8988T (cell line): ENCODE data around the gene P2RX4.
"Not testable (repeated sequence)": the region's sequence is repeated elsewhere in the genome, so short reads cannot be mapped to it uniquely, and the experiment has no call there.

Experiments
- DNase-seq: peaks from one replicate; pipeline ENCODE4 v3.0.0; 2011

P2RX4 gene

GRCh38 chr12:121279507-121279915, 69.6 kb downstream of the P2RX4 start:
- DNase-seq = no peak

GRCh38 chr12:121280531-121280930, 70.6 kb downstream of the P2RX4 start:
- DNase-seq = not testable (repeated sequence)

- not testable (repeated sequence) for DNase-seq
Observed at GRCh38 chr12:121281116-121281515, 71.2 kb downstream of the P2RX4 start.

DNA sequence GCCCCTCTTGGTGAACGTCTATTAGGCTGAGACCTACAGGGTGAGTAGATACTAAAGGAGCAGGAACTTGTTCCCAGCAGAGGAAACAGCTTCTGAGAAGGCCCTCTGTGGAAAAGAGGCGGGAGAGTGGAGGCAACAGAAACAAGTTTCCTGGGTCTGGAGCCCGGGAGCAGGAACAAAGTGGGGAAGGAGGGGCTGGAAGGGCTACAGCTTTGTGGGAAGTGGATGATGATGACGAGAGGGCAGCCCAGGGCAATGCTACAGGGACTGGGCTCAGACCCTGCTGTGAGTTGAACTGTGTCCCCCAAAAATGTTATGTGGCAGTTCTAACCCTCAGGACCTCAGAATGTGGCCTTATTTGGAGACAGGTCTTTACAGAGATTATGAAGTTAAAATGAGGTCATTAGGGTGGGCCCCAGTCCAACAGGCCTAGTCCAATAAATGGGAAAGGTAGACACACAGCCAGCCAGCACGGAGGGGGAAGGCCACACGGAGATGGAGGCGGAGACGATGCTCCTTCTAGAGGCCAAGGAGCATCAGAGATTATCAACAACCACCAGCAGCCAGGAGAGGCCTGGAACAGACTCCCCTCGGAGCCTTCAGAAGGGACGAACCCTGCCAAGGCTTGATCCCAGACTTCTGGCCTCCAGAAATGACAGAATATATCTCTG, 72.3 kb downstream of the P2RX4 start:
- DNase-seq = no peak

- DNase-seq = not testable (repeated sequence)
Observed at GRCh38 chr12:121282910-121283309, 73.0 kb downstream of the P2RX4 start.

DNA sequence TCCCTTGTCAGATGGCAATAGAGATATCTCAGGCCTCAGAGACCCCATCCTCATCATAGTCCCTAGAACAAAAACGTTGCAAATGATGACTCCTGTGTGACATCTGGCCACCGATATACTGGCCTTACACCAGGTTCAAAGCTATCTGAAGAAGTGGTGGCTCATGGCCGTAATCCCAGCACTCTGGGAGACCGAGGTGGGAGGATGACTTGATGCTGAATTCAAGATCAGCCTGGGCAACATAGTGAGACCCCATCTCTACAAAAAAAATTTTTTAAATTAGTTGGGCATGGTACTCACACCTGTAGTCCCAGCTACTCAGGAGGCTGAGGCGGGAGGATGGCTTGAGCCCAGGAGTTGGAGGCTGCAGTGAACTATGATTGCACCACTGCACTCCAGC, 73.5 kb downstream of the P2RX4 start:
- no peak for DNase-seq
